IPS-11a (cell line): ENCODE measurements around the gene FAM168A.

Experiments used
- H3K4me3 ChIP-seq: one replicate; pipeline ENCODE4 v1.5.1; 2013; ENCODE audit warnings: low read depth, low read length, control low read depth

The FAM168A gene

DNA sequence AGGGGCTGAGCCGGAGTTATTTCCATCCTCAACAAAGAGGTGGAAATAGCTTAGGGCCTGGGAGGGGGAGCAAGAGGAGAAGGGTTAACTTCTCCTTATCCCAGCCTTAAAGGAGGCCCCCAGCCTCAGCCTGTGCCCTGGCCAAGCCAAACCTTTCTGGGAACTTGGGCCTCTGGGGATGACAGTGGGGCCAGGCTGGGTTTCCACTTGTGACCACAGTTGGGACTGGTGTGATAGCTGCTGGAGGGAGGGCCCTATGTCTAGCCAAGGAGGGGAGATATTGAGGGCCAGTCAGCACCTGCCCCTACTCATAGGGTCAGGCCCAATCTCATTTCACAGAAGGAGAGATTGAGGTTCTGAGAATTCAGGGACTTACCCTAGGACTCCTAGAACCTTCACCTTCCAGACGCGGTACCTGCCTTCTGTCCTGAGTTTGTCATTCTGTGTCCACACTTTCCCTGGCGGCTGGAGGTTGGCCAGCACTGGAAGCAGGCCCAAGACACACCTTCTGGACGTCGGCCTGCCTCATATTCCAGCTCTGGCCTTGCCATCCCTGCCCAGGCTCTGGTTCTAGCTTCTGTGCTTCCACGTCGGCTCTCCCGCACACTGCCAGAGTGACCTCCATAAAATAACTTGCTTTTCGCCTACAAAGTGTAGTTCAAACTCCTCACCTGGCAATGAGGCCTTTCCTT lies 218.6 kb downstream of the FAM168A start:
- no peak overlapping the region for H3K4me3 ChIP-seq

DNA sequence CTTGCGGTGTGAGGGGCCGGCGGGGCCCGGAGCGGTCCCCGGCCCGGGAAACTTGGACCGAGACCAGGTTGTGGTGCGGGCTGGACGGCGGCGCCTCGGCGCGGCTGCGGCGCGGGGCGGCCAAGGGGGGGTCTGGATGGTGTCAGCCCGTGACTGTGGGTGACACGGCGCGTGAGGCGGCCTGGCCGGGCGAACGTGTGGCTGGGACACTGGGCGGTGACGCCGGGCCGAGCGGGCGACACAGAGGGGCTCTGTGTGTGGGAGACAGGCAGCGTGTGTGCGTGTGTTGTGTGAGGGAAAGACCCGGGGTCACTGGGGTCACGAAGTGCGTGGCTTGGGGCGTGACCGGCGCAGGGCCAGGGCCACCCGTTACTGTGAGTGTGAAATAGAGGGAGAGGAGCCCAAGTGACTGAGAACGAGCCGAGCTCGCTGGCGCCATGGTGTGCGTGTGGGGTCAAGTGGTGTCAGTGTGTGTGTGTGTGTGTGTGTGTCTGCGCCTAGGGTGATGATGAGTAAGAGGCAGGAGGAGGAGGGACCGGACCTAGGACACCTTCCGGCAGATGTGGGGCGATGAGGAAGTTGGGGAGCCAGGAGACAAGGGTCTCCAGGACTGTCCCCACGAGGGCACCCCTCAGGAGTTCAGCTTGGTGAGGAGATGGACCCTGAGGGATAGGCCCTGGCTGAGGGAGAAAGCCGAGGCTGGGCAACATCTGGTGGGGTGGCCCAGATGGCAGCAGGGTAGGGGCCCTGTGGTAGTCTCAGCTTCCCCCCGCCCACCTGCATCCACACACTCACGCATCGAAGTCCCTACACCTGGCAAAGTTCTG lies 220.9 kb downstream of the FAM168A start:
- peak overlapping the region; percentile 71 for H3K4me3 ChIP-seq

DNA sequence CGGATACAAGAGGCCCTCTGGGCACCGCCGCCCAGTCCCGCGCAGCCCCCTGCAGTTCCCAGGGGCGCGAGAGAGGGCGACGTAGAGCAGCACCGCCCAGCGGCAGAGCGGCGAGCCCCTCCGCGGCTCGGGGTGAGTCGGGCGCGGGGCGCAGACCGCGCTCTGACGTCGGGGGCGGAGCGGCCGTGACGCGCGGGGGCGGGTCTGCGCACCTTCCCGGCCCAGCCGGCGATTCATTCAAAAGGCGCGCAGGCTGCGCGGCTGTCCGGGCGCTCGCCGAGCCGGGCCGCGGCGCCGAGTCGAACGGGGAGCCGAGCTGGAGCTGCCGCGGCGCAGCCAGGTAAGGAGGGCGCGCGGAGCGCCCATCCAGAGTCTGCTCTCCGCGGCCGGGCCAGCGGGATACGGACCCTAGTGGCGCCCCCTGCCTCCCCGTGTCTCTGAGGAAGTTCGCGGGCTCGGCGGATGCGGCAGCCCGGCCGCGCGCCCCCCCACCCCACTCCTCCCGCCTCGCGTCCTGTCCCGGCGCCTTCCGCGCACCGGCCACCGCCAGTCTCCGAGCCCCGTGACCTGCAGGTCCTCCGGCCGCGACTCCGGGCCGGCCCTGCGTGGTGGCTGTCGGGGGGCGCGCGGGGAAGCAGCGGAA lies 221.6 kb downstream of the FAM168A start, which contains the start of gene RELT:
Gene RELT (plus strand): TSS at position 240 of the 643 bp plus-strand sequence. CDS start 12,738 bp downstream, outside the sequence.
- H3K4me3 ChIP-seq: peak within 1 kb of the TSS; percentile 71

DNA sequence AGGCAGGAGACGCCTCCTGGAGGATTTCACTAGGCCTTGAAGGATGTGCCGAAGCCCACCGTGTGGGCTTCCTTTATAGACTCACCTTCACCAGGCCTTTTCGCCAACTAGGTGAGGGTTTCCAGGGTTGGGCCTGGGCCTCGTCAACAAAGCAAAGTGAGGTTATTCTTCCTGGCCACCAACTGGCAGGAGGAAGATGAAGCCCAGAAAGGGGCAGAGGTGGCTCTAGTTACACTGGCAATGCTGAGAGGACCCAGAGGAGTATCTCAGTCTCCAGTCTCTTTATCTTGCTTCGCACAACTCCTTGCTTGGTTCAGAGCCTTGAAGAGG lies 222.1 kb downstream of the FAM168A start:
- no peak overlapping the region for H3K4me3 ChIP-seq

DNA sequence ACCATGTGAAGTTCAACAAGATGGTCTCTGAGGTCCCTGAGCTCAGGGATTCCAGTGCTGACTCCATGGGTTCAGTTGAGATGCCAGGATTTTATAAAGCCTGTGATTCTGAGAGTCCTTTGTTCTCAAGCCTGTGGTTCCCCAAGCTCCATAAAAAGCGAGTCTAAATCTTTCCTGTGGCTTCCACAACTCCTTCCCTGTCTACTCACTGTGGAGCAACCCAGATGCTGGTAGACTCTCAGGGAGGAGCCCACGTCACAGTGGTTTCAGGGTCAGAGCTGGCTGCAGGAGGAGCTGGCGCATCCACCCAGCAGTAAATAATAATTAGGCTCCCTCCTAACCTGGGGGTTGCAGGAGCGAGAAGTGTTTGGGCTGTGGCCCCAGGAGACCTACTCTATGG lies 223.8 kb downstream of the FAM168A start:
- no peak overlapping the region for H3K4me3 ChIP-seq

DNA sequence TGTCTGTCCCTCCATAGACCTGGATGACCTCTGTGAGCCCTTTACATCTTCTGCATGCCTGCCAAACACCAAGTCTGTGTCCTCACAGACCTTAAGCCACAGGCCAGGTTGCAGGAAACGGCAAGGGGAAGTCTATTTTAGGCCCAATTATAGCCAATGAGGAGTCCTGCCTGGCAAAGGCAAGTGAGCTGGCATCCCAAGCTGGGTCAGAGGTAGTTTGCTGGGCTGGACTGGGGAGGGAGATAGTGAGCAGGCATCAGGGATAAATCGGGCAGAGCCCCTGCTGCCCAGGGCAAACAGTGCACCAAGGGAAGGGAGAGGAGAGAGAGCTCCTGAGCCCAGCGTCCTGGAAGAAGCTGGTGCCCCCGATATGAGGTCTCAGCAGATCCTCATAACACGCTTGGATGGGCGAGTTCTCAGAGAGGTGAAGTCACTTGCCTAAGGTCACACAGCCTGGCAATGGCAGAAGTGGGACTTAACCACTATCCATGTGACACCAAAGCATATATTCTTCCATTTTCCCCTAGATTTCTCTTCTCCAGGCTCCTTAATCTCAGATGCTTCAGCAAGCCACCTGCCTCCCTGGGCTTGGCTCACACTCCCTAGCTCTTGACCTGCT lies 225.4 kb downstream of the FAM168A start:
- H3K4me3 ChIP-seq: no peak overlapping the region

DNA sequence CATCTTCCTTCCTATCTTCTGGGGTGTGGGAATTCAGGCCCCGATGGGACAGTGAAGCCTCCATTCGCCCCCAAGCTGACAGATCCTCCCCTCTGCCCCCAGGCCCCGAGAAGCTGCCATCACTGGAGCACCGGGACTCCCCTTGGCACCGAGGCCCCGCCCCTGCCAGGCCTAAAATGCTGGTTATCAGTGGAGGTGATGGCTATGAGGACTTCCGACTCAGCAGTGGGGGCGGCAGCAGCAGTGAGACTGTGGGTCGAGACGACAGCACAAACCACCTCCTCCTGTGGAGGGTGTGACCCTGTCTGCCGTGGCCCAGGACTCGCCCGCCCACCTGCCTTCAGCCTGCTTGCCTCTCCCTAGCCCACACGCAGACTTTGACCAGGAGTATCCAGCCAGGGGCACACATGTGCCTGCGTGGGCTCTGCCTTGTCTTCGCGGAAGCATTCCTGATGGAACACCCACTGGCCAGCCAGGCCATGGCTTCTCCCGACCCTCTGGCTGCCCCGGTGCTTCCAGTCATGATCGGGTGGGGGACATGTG lies 230.4 kb downstream of the FAM168A start:
- no peak overlapping the region for H3K4me3 ChIP-seq

DNA sequence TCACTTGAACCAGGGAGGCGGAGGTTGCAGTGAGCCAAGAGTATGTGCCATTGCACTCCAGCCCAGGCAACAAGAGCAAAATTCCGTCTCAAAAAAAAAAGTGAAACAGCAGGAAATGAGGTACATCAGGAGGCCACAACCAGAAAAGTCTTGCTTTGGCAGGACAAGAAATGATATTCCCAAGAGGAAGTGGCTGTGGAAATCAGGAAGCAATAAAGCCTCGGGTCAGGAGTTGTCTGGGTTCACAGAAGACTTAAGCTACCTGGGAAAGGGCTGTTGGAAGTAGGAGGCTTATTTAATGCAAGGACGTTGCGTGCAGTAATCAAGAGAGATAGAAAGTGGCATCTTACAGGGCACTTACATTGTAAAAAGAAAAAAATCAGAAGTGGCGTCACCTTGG lies 231.0 kb downstream of the FAM168A start:
- no peak overlapping the region for H3K4me3 ChIP-seq

DNA sequence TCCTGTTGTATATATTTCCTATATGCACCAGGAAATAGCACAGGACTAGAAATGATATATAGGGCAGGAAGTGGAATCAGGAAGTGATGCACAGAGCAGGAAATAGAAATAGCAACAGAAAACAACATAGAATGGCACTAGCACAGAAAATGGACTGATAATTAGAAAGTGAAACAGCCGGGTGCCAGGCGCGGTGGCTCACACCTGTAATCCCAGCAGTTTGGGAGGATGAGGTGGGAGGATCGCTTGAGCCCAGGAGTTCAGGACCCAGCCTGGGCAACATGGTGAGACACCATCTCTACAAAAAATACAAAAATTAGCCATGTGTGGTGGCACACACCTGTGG lies 231.7 kb downstream of the FAM168A start:
- no peak overlapping the region for H3K4me3 ChIP-seq

DNA sequence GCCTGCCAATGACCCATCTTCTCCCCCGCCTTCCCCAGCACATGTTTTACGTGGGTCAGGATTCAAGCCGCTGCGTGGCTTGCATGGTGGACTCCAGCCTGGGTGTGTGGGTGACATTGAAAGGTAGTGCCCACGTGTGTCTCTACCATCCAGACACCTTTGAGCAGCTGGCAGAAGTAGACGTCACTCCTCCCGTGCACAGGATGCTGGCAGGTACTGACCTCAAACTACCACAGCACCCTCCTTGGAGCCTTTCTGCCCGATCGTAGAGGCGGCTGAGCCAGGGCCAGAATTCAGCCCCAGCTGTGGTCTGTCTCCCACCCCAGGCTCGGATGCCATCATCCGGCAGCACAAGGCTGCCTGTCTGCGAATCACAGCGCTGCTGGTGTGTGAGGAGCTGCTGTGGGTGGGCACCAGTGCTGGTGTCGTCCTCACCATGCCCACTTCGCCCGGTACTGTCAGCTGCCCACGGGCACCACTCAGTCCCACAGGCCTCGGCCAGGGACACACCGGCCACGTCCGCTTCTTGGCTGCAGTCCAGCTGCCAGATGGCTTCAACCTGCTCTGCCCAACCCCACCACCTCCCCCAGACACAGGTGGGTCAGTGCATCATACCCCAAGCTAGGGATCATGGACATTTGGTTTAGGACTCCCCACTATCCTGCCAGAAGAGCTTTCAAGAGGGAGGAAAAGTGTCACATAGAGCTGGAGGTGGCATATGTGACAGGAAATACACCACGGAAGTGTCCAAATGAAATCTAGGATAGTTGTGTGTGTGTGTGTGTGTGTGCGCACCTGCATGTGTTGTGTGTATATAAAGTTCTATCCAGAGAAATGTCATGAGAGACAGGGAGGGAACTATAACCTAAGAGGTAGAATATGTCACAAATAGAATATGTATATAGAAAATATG lies 232.3 kb downstream of the FAM168A start:
- no peak overlapping the region for H3K4me3 ChIP-seq

DNA sequence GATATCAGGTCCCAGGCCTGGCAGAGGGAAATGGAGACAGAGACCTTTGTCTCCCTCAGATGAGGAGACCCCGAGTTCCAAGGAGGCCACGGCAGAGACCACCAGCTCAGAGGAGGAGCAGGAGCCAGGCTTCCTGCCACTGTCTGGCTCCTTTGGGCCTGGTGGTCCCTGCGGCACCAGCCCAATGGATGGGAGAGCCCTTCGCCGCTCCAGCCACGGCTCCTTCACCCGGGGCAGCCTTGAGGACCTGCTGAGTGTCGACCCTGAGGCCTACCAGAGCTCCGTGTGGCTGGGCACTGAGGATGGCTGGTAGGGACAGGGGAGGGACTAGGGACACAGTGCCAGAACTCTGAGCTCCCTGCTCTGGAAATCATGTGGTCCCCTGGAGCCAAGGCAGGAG lies 234.8 kb downstream of the FAM168A start:
- no peak overlapping the region for H3K4me3 ChIP-seq

DNA sequence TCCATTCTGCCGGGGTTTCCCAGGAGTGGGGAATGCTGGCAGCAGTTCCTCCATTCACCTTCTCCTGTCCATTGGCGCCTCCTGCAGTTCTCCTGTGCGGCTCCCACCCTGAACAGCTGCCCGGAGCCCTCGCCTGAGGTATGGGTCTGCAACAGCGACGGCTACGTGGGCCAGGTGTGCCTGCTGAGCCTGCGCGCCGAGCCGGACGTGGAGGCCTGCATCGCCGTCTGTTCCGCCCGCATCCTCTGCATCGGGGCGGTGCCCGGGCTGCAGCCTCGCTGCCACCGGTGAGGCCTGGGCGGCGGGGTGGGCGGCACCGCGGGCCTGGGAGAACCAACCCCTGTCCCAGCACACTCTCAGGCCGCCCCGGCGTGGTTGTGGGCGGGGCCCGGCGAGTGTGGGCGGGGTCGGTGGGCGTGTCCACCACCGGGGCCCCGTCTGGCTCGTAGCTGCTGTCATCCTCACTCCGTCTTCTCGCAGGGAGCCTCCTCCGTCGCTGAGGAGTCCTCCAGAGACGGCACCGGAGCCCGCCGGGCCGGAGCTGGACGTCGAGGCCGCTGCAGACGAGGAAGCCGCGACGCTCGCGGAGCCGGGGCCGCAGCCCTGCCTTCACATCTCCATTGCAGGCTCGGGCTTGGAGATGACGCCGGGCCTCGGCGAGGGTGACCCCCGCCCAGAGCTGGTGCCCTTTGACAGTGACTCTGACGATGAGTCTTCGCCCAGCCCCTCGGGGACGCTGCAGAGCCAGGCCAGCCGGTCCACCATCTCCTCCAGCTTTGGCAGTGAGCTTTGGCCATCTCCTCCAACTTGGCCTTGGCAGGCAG lies 235.7 kb downstream of the FAM168A start:
- no peak overlapping the region for H3K4me3 ChIP-seq

DNA sequence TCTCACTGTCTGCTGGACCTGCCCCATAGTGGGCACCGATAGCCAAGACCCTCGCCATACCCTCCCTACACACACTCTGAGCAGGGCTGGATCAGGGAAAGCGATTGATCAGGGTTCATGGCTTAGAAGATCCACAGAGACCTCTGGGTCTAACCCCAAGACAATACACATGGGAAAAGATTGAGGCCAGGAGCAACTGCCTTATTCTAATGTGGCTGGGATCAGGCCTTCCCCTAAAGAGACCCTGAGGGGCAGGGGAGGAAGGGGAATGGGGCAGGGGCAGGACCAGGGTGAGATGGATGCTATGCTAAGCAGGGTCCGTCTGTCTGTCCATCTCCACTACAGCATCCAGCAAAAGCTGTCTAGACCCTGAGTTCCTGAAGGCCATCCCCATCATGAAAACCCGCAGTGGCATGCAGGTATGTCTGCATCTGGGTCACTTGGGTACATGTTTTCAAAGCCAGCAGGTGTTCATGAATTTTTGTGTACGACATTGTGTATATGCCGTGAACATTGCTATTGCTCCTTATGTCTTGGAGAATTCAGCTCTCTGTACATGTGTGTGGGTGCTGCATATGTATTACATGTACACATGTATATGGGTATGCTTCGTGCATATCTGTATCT lies 237.1 kb downstream of the FAM168A start:
- H3K4me3 ChIP-seq: no peak overlapping the region

DNA sequence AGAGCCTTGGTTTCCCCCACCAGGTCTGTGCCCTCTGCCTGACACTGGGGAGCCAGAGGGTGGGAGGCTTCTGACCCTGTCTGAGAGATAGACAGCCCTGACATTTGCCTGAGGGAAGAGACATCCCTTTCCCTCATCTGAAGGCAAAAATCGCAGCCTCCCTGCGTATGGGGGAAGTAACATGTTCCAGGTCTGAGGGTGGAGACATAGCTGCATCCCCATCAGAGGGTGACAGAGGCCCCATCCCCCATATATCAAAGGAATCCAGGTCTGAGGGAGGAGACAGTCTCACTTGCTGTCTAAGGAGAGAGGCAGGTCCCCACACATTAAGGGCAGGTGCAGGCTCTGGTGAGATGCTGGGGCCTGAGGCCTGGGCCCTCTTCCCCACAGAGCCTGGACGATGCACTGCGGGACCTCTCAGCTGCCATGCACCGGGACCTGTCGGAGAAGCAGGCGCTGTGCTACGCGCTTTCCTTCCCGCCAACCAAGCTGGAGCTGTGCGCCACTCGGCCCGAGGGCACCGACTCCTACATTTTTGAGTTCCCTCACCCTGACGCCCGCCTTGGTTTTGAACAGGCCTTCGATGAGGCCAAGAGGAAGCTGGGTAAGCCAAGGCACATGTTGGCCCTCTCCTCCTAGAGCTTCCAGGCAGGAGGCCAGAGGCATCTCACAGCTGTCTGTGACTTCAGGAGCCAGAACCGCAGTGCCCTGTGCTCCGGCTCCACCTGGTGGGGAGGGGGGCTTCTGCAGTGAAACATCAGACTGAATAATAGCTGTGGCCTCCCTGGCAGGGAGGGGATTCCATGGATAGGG lies 237.8 kb downstream of the FAM168A start:
- no peak overlapping the region for H3K4me3 ChIP-seq

DNA sequence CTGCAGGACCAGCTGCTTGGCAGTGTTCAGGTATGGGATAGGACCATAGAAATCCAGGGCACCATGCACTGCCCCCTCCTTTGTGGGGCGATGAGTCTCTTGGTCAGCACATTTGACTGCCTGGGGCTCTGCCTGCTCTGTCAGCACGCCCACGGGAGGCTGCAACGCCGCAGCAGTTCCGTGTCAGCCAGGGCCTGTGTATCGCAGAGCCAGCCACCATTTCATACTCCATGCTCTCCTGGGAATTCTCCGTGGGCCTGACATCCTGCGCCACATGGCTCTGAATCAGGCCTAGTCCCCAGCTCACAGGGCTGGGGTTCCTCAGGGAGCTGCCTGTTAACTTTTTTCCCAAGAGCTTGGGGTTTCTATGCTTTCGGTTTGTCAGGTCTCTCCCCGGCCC lies 238.6 kb downstream of the FAM168A start:
- no peak overlapping the region for H3K4me3 ChIP-seq

DNA sequence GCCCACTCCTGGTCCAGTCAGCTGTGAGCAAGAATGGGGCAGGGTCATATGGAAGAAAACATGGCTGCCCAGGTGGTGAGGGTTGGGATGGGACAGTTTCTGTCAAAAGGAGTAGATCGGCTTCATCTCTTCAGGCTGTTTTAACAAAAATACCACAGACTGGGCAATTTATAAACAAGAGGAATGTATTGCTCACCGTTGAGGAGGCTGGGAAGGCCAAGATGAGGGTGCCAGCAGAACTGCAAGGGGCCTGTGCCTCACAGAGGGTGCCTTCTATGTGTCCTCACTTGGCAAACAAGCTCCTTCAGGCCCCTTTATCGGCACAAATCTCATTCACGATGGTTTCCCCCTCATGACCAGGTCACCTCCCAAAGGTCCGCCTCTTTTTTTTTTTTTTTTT lies 239.8 kb downstream of the FAM168A start:
- H3K4me3 ChIP-seq: no peak overlapping the region

DNA sequence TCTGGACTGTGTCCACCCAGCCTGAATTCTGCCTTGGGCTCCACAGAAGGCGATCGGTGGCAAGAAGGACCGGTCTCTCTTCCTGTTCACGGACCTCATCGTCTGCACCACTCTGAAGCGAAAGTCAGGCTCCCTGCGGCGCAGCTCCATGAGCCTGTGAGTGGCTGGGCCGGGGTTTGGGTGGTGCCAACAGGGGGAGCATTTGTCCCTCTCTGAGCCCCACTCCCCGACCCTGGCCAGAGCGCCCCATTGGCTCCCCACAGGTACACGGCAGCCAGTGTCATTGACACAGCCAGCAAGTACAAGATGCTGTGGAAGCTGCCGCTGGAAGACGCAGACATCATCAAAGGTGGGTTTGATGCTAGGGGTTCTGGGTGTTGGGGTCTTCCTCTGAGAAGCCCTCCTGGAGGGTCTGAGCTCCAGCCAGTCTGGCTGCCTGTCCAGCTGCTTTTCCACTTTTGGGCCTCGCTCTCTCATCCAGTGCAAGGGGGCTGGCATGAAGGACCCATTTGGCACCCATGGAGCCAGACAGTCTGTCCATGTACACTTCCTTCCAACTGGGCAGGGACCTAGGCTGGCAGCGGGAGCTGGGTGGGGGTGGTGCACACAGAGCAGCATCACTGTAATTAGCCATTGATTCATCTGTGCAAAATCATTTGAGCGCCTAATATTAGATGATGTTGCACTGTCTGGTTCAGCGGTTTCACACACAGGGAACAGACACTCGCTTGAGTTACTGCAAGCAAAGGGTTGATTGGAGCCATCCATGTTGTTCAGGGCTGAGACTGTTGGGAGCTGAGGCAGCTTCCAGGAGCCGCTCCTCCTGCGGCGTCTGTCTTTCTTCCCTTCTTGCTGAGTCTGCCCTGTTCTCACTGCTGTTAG lies 240.7 kb downstream of the FAM168A start:
- H3K4me3 ChIP-seq: no peak overlapping the region
